T-helper 22 cell (primary cell): ENCODE results near the gene SPATA18.
A peak's percentile ranks its signal among the peaks of the same experiment; 100 is the strongest.

ENCODE experiments used
- DNase-seq: peaks from one replicate; pipeline ENCODE4 v3.0.0-alpha.2; 2020; ENCODE audit warnings: low read depth

SPATA18 gene, protein sequence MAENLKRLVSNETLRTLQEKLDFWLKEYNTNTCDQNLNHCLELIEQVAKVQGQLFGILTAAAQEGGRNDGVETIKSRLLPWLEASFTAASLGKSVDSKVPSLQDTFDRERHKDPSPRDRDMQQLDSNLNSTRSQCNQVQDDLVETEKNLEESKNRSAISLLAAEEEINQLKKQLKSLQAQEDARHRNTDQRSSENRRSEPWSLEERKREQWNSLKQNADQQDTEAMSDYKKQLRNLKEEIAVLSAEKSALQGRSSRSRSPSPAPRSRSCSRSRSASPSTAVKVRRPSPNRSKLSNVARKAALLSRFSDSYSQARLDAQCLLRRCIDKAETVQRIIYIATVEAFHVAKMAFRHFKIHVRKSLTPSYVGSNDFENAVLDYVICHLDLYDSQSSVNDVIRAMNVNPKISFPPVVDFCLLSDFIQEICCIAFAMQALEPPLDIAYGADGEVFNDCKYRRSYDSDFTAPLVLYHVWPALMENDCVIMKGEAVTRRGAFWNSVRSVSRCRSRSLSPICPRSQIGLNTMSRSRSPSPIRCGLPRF

DNA sequence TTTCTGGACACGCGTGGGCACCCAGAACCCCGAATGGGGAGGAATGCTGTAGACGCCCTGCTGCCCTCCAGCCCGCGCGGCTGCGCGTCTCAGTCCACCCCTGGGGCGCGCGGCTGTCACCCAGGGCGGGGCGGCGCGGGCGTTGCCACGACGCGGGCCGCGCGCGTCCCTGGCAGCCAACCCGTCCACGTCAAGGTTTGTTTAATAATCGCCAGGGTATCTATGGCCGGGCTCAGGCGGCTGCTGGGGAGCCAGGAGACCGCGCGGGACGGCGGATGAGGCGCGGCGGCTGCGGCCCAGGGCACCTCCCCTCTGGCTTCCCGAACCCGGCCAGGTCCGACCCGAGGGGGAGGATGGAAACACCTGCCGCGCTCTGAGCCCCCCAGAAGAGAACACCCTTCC is at the start of gene SPATA18:
TSS of gene SPATA18 (plus strand) at position 92 of the 402 bp plus-strand sequence. CDS start 401 bp downstream, outside the sequence.
- DNase-seq: no peak

DNA sequence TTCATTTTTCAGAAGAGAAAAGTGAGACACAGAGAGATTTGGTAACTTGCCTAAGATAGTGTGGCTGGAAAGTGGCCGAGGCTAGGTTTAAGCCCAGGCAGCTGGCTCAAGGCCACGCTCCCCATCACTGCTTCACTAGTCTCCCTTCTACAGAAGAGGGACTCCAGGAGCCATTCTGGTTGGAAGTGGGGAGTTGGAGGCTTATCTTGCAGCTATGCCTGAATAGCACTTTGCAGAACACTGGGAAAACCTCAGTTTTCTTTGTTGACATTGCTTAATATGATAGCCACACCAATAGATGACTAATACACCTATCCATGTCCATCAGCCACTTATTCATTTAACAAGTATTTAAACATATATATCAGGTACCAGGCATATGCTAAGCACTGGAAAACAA is 49.5 kb upstream of the SPATA18 start:
- no peak for DNase-seq

DNA sequence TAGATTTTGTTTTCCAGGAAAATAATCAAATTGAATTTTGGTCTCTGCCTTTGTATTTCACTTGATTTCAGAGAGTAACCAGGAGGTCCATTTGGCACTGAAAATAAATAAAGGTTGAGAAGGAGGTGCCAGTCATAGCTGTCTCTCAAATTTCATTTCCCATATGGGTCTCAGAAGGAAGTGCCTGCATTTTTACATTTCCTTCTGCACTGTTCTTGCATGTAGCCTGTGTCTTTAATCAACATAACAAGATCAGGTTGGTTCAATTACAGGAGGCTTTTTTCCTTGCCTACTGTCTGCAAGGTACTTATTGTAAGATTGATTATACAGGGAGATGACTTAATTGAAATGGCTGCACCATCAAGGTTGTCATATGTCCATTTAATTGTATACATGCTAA is 46.7 kb upstream of the SPATA18 start:
- no peak for DNase-seq

GRCh38 chr4:52005604-52006273 is 45.4 kb upstream of the SPATA18 start:
- DNase-seq: no peak

DNA sequence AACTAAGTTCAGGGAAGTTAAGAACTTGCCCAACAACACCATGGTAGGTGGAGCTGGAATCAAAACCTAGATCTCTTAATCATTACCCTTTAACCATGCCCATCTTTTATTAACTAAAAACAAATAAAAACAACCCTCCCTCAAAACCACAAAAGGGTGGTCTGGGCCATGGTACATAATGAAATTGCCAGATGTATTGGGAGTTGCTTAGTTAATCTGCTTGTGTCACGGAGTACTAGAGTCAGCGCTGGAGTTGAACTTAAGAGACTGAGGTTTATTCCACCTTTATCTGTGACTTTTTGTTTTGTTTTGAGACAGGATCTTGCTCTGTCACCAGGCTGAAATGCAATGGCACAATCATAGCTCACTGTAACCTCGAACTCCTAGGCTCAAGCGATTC is 44.2 kb upstream of the SPATA18 start:
- no peak for DNase-seq

DNA sequence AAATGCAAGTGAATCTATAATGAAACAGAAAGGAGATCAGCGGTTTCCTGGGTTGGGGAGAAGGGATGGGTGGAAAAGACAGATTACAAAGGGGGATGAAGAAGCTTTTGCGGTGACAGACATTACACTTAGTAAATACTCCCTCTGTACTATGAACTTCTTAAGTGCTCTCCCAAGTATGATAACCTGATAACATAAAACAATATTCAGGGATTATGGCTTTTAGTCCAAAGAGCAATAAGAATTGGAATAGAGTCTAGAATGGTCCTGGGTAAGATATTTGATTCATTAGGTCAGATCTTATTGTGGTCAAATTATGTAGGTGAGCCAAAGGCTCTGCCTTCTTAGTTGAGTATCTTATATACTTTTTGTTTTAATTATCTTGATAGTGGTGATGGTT is 40.1 kb upstream of the SPATA18 start:
- DNase-seq: no peak

GRCh38 chr4:52012651-52013050 is 38.5 kb upstream of the SPATA18 start:
- no peak for DNase-seq

GRCh38 chr4:52014903-52015302 is 36.2 kb upstream of the SPATA18 start:
- DNase-seq: no peak

- no peak for DNase-seq
Measured at GRCh38 chr4:52015366-52015765, 35.7 kb upstream of the SPATA18 start.

- DNase-seq: no peak
Measured at GRCh38 chr4:52016981-52017380, 34.1 kb upstream of the SPATA18 start.

- no peak for DNase-seq
Measured at GRCh38 chr4:52017814-52018213, 33.3 kb upstream of the SPATA18 start.

DNA sequence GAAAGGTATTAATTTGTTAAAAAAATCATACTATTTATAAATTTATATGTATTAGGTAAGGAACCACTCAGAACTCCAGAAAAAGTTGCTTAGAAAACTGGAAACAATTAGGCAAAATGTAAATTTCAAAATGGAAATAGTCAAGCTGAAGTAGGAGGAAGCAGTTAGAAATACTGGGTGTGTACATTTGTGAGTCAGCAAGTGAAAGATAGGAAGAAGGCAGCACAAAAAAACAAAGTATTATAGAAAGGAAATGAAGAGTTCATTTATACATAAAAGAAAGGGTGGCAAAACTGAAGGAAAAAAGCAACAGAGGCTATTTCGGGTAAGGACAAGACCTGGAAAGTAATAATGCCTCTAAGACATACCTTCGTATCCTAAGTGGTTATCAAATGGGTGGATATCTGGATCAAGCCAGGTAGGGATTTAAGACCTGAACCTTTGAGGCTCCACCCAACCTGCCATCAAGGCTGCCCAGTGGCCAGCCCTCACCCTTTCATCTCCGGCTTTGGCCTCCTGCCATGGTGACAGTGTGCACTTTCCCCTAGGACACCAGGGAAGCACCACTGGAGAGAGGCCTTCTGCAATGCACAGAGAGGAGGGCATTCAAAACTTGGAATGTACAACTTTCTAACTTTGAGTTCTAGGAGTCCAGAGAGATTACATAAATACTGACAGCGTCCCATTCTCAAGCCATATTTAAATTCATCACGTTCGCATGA is 31.0 kb upstream of the SPATA18 start, which contains the start of gene LRRC66:
TSS of gene LRRC66 (minus strand) at position 428 of the 722 bp plus-strand sequence. CDS start 2,750 bp downstream, outside the sequence.
- no peak for DNase-seq

- DNase-seq: no peak
Measured at GRCh38 chr4:52028970-52029369, 22.1 kb upstream of the SPATA18 start.

DNA sequence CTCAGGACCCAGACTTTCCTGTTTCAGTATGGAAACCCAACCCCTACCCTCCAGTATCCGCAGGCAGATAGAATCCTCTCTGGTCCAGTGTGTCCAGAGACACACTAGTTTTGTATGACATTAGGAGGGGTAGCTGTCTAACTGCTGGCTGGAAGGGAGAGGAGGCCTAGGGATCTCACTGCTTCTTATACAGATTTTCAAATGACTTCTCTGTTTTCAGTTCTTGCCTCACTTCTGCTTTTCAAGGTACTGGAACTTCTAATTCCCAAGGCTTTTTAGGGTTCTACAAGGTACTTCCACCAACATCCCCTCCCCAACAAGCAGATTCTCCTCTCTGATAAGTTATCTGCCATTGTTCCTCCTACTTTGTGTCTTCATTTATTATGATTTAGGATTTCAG is 19.1 kb upstream of the SPATA18 start:
- no peak for DNase-seq

- DNase-seq: no peak
Measured at GRCh38 chr4:52035190-52035589, 15.9 kb upstream of the SPATA18 start.

DNA sequence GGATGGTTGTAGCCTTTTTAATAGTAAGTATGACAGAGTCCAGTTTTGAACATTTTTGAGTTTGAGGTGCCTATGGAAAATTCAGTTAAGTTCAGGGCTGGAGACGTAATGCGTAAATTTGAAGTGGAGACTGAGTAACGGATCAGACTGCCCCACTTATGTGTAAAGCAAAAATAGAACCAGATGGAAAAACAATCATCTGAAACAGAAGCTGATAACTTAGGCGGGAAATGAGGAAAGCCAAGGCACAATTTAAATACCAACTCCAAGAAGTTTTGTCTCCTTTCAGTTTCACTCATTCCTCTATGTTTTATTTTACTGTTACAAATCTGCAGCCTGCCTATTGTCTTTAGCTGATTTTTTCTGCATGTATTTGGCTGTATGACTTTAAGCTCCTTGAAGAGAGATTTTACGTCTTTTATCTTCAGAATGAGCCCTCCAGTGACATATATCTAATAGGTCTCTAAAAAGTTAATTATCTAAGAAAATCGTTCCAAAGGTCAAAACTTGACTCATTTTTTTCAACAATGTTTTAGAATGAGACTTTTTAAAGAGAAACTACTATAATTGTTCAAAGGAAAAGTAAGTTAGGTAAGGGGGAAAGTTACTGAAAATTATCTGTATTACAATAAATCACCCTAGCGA is 14.1 kb upstream of the SPATA18 start:
- DNase-seq: no peak

DNA sequence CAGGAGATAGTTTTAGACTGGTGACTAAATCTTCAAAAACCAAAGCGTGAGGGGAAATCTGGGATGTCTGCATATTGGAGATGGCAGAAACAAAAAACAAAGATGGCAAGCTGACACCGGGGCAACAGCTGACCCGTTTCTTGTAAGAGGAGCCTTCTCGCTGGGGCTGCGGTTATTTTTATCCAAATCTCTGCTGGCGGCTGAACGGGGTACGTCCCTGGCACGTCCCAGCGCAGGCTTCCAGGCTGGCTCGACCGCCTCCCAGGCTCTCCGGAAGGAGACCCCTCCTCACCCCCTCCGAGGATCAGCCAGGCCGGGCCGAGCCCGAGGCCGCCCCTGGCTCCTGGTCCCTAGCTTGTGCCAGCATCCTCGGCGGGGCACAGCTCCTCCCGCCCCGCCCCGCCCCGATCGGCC is 13.4 kb upstream of the SPATA18 start:
- no peak for DNase-seq

GRCh38 chr4:52038103-52038912 is 12.8 kb upstream of the SPATA18 start, which contains the start of gene SGCB:
Gene SGCB, minus strand, starts transcription at chr4:52038299. Its CDS starts 40 bp downstream, at chr4:52038259.
- DNase-seq: peak; percentile 56

GRCh38 chr4:52045028-52045427 is 6.1 kb upstream of the SPATA18 start:
- no peak for DNase-seq

DNA sequence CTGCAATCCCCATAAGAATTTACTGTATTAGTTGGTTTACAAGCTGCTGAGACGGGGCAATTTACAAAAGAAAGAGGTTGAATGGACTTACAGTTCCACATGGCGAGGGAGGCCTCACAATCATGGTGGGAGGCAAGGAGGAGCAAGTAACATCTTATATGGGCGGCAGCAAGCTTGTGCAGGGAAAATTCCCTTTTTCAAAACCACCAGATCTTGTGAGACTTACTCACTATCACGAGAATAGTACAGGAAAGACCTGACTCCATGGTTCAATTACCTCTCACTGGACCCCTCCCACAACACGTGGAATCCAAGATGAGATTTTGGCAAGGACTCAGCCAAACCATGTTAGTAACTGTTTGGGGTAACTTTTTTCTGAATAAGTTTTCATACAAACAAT is 1.8 kb upstream of the SPATA18 start:
- no peak for DNase-seq
